MM.1S (cell line): ENCODE measurements around the gene ZPBP.

Source experiments
- DNase-seq: peaks from one replicate; pipeline ENCODE4 v3.0.0-alpha.2; 2015
- H2AFZ ChIP-seq: fragments of 300-600 bp; sonication (generic); 2 replicates; pipeline ENCODE4 v1.6.0; 2016; ENCODE audit warnings: antibody characterized with exemption, low read length
- H3F3A ChIP-seq: fragments of 300-600 bp; sonication (generic); 2 replicates; pipeline ENCODE4 v1.6.1; 2016; ENCODE audit warnings: mild to moderate bottlenecking, antibody characterized with exemption, low read length, moderate library complexity, mixed read lengths; ENCODE audit not compliant: insufficient read depth
- H3K27ac ChIP-seq: fragments of 300-600 bp; sonication (generic); 2 replicates; pipeline ENCODE4 v1.5.1; 2016; ENCODE audit warnings: mild to moderate bottlenecking, low read length
- H3K27me3 ChIP-seq: fragments of 300-600 bp; sonication (generic); replicated peaks from 2 replicates; pipeline ENCODE4 v1.6.0; 2016; ENCODE audit warnings: low read length; ENCODE audit not compliant: insufficient read depth
- H3K36me3 ChIP-seq: fragments of 300-600 bp; sonication (generic); replicated peaks from 2 replicates; pipeline ENCODE4 v1.6.1; 2016; ENCODE audit warnings: mild to moderate bottlenecking, low read length, mixed read lengths; ENCODE audit not compliant: insufficient read depth
- H3K4me1 ChIP-seq: fragments of 300-600 bp; sonication (generic); 2 replicates; pipeline ENCODE4 v1.6.1; 2016; ENCODE audit warnings: low read length, mixed read lengths
- H3K4me2 ChIP-seq: fragments of 300-600 bp; sonication (generic); 2 replicates; pipeline ENCODE4 v1.6.0; 2016; ENCODE audit warnings: low read depth, low read length
- H3K4me3 ChIP-seq: fragments of 300-600 bp; sonication (generic); 2 replicates; pipeline ENCODE4 v1.5.1; 2016; ENCODE audit warnings: low read length, mixed read lengths
- H3K79me2 ChIP-seq: fragments of 300-600 bp; sonication (generic); 2 replicates; pipeline ENCODE4 v1.6.1; 2016; ENCODE audit warnings: mixed run types, low read length, mixed read lengths
- H3K9ac ChIP-seq: fragments of 300-600 bp; sonication (generic); 2 replicates; pipeline ENCODE4 v1.6.1; 2016; ENCODE audit warnings: low read length, mixed read lengths
- H3K9me2 ChIP-seq: fragments of 300-600 bp; sonication (generic); replicated peaks from 2 replicates; pipeline ENCODE4 v1.6.1; 2016; ENCODE audit warnings: mild to moderate bottlenecking, low read length, mixed read lengths; ENCODE audit not compliant: insufficient read depth
- H3K9me3 ChIP-seq: fragments of 300-600 bp; sonication (generic); replicated peaks from 2 replicates; pipeline ENCODE4 v1.6.1; 2016; ENCODE audit warnings: mild to moderate bottlenecking, low read length, mixed read lengths; ENCODE audit not compliant: insufficient read depth
- H4K20me1 ChIP-seq: fragments of 300-600 bp; sonication (generic); 2 replicates; pipeline ENCODE4 v1.6.1; 2016; ENCODE audit warnings: mild to moderate bottlenecking, low read length, moderate library complexity, mixed read lengths; ENCODE audit not compliant: insufficient read depth
- EZH2 ChIP-seq: fragments of 300-600 bp; sonication (generic); optimal IDR thresholded peaks from 2 replicates; pipeline ENCODE3; 2017; ENCODE audit warnings: low read depth, mild to moderate bottlenecking, antibody characterized with exemption, low read length, mixed read lengths
- EZH2phosphoT487 ChIP-seq: fragments of 300-600 bp; sonication (generic); IDR thresholded peaks from 2 replicates; pipeline ENCODE4 v1.6.1; 2018; ENCODE audit warnings: antibody characterized with exemption, low read length
- TF ChIP-seq, protein P1 (sequence below): fragments of 300-600 bp; sonication (generic); IDR thresholded peaks from 2 replicates; pipeline ENCODE4 v1.5.1; 2016; ENCODE audit warnings: antibody characterized with exemption, low read length, mixed read lengths

Gene ZPBP

DNA sequence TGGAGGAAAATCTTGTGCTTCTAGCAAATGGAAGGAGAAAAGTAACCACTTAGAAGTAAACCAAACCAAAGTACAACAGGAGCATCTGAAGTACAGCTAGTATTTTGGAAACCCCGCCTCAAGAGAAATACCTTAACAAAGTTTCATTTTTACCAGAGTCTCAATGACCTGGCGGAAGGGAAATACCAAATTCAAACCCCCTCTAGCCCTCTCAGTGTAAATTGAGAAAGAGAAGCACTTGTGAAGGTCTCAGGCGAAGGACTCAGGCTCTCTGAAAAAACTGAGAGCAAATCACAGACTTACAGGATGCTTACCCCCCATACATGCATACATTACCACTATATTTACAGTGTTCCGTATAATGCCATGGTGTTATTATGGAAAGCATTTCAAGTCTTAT lies 70.1 kb downstream of the ZPBP start:
- no peaks in the 10 kb centered on the region for H3K9me2 ChIP-seq
- no peaks in the 10 kb centered on the region for H3K4me1 ChIP-seq
- H3F3A ChIP-seq = no peaks in the 10 kb centered on the region
- H2AFZ ChIP-seq = no peak overlapping the region
- no peak for DNase-seq
- H4K20me1 ChIP-seq = no peaks in the 10 kb centered on the region
- no peak overlapping the region for H3K4me3 ChIP-seq
- TF ChIP-seq, protein P1, sequence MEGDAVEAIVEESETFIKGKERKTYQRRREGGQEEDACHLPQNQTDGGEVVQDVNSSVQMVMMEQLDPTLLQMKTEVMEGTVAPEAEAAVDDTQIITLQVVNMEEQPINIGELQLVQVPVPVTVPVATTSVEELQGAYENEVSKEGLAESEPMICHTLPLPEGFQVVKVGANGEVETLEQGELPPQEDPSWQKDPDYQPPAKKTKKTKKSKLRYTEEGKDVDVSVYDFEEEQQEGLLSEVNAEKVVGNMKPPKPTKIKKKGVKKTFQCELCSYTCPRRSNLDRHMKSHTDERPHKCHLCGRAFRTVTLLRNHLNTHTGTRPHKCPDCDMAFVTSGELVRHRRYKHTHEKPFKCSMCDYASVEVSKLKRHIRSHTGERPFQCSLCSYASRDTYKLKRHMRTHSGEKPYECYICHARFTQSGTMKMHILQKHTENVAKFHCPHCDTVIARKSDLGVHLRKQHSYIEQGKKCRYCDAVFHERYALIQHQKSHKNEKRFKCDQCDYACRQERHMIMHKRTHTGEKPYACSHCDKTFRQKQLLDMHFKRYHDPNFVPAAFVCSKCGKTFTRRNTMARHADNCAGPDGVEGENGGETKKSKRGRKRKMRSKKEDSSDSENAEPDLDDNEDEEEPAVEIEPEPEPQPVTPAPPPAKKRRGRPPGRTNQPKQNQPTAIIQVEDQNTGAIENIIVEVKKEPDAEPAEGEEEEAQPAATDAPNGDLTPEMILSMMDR = no peak
- no peak for TF ChIP-seq EZH2phosphoT487
- TF ChIP-seq EZH2 = no peak
- H3K27ac ChIP-seq = no peak overlapping the region
- H3K9me3 ChIP-seq = no peaks in the 10 kb centered on the region
- no peaks in the 10 kb centered on the region for H3K27me3 ChIP-seq
- no peak overlapping the region for H3K4me2 ChIP-seq
- H3K79me2 ChIP-seq = no peaks in the 10 kb centered on the region
- no peaks in the 10 kb centered on the region for H3K36me3 ChIP-seq
- H3K9ac ChIP-seq = no peak overlapping the region

DNA sequence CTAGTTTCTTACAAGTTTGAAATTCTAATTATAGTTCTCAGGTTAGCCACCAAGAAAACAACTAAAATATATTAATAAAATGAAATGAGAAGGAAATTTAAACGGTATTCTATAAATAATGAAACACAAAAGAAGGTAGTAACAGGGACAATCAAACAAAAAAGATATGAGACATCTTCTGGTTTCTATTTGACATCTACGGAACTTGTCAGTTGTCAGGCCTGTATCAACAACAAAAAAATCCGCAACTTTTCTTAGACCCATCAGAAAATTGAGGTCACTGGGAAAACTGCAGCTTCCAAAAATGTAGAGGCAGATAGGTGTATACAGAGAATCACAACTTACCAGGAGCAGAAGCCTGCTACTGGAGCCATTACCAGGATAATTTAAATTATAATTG lies 70.6 kb downstream of the ZPBP start:
- Histone ChIP-seq H3K9me3 (no peaks in the 10 kb centered on the region), H3K27me3 (no peaks in the 10 kb centered on the region), H3K4me3 (no peak overlapping the region), H3K9ac (no peak overlapping the region), H3F3A (no peaks in the 10 kb centered on the region), H3K9me2 (no peaks in the 10 kb centered on the region), H4K20me1 (no peaks in the 10 kb centered on the region), H2AFZ (no peak overlapping the region), H3K79me2 (no peaks in the 10 kb centered on the region), H3K27ac (no peak overlapping the region), H3K4me1 (no peaks in the 10 kb centered on the region), H3K4me2 (no peak overlapping the region), H3K36me3 (no peaks in the 10 kb centered on the region)
- TF ChIP-seq, protein P1 = no peak
- no peak for TF ChIP-seq EZH2
- no peak for TF ChIP-seq EZH2phosphoT487
- DNase-seq = no peak

DNA sequence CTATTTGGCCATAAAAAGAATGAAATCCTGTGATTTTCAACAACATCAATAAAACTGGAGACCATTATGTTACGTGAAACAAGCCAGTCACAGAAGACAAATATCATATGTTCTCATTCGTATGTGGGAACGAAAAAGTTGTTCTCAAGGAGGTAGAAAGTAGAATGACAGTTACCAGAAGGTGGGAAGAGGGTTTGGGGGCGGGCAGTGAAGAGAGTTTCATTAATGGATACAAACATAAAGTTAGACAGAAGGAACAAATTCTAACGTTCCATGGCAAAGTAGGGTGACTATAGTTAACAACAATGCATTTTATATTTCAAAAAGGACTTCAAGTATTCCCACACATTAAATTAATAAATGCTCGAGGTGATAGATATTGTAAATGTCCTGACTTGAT lies 97.4 kb downstream of the ZPBP start:
- H3K9me2 ChIP-seq = no peaks in the 10 kb centered on the region
- H3K36me3 ChIP-seq = no peaks in the 10 kb centered on the region
- TF ChIP-seq, protein P1 = no peak
- TF ChIP-seq EZH2phosphoT487 = no peak
- no peak for TF ChIP-seq EZH2
- H3K27me3 ChIP-seq = no peaks in the 10 kb centered on the region
- H3K4me3 ChIP-seq = no peak overlapping the region
- H3K9me3 ChIP-seq = no peaks in the 10 kb centered on the region
- H3K79me2 ChIP-seq = no peaks in the 10 kb centered on the region
- H4K20me1 ChIP-seq = no peaks in the 10 kb centered on the region
- no peak overlapping the region for H3K4me2 ChIP-seq
- peaks cover 5% of the 10 kb centered on the region; the same call in 1 of the 2 replicates for H3K4me1 ChIP-seq
- no peaks in the 10 kb centered on the region for H3F3A ChIP-seq
- no peak for DNase-seq
- H3K27ac ChIP-seq = no peak overlapping the region
- no peak overlapping the region for H3K9ac ChIP-seq
- H2AFZ ChIP-seq = no peak overlapping the region
